CD14-positive monocyte (primary cell): Measurements from ENCODE around the gene MEIS1. TPM values are rescaled to one million over a fixed set of nuclear protein-coding genes. Genes with fewer than 3 reads are reported as not detected.

ENCODE experiments used
- DNase-seq, 3 donors: peaks; one replicate each; pipeline ENCODE4 v3.0.0-alpha.2; 2011 to 2022
- H2AFZ ChIP-seq: 2 replicates; pipeline ENCODE4 v1.6.0; 2012; ENCODE audit warnings: mild to moderate bottlenecking, low read depth, low read length, inconsistent platforms; ENCODE audit not compliant: insufficient read depth, poor library complexity, severe bottlenecking
- H3K27ac ChIP-seq, 2 donors: 1 replicate in 1 of 2; 2 replicates in 1 of 2; pipeline ENCODE4 v1.5.1; 2012 to 2013; ENCODE audit warnings: low read length in 2 of 2, control low read depth in 1 of 2, inconsistent platforms in 1 of 2, low read depth in 1 of 2, mild to moderate bottlenecking in 1 of 2
- H3K27me3 ChIP-seq, 2 donors: one replicate each; pipeline versions ENCODE4 v1.6.0 to v1.6.1; 2011 to 2013; ENCODE audit warnings: low read length in 2 of 2; ENCODE audit not compliant: control insufficient read depth in 2 of 2, insufficient read depth in 2 of 2
- H3K36me3 ChIP-seq, 2 donors: replicated peaks in 1 of 2; 1 replicate in 1 of 2; 2 replicates in 1 of 2; pipeline versions ENCODE4 v1.5.1 to v1.6.1; 2012 to 2013; ENCODE audit warnings: low read length in 2 of 2, control low read depth in 1 of 2, inconsistent platforms in 1 of 2, mild to moderate bottlenecking in 1 of 2; ENCODE audit not compliant: insufficient read depth in 2 of 2, control insufficient read depth in 1 of 2
- H3K4me1 ChIP-seq, 2 donors: 1 replicate in 1 of 2; 2 replicates in 1 of 2; pipeline versions ENCODE4 v1.5.1 to v1.6.1; 2012 to 2013; ENCODE audit warnings: low read length in 2 of 2, control low read depth in 1 of 2, inconsistent platforms in 1 of 2, mild to moderate bottlenecking in 1 of 2, moderate library complexity in 1 of 2; ENCODE audit not compliant: insufficient read depth in 2 of 2, control insufficient read depth in 1 of 2
- H3K4me2 ChIP-seq: replicated peaks from 2 replicates; pipeline ENCODE3; 2012; ENCODE audit warnings: low read length, moderate library complexity, mild to moderate bottlenecking; ENCODE audit not compliant: poor library complexity, severe bottlenecking; ENCODE audit errors: extremely low read depth
- H3K4me3 ChIP-seq, 3 experiments: fragments of 200-600 bp in 1 of 3; sonication (generic) in 1 of 3; replicated peaks in 1 of 3; 1 replicate in 2 of 3; 2 replicates in 1 of 3; pipeline ENCODE4 v1.5.1; 2011 to 2013; ENCODE audit warnings: low read length in 3 of 3, mild to moderate bottlenecking in 3 of 3, control low read depth in 2 of 3, low read depth in 2 of 3, inconsistent platforms in 1 of 3, moderate library complexity in 1 of 3
- H3K79me2 ChIP-seq: 2 replicates; pipeline ENCODE4 v1.6.0; 2012; ENCODE audit warnings: mild to moderate bottlenecking, control low read depth, inconsistent platforms, low read length, moderate library complexity; ENCODE audit not compliant: insufficient read depth
- H3K9ac ChIP-seq: 2 replicates; pipeline ENCODE4 v1.6.0; 2017; ENCODE audit warnings: low read length, mild to moderate bottlenecking; ENCODE audit not compliant: insufficient read depth, poor library complexity, severe bottlenecking
- H3K9me3 ChIP-seq, 2 donors: replicated peaks in 1 of 2; 1 replicate in 1 of 2; 2 replicates in 1 of 2; pipeline versions ENCODE4 v1.5.1 to v1.6.1; 2012 to 2013; ENCODE audit warnings: low read length in 2 of 2, control low read depth in 1 of 2; ENCODE audit not compliant: control insufficient read depth in 1 of 2, insufficient read depth in 1 of 2
- H4K20me1 ChIP-seq: 2 replicates; pipeline ENCODE4 v1.6.0; 2012; ENCODE audit warnings: mild to moderate bottlenecking, low read length, control low read depth, moderate library complexity; ENCODE audit not compliant: insufficient read depth
- H3K27ac Mint-ChIP-seq, 7 donors: one replicate each; pipeline ENCODE4 v1.8.0; 2020; ENCODE audit warnings: mild to moderate bottlenecking in 7 of 7, mixed read lengths in 7 of 7, moderate library complexity in 6 of 7, inconsistent platforms in 2 of 7
- H3K27me3 Mint-ChIP-seq, 3 donors: one replicate each; pipeline ENCODE4 v1.8.0; 2021 to 2022; ENCODE audit warnings: low read depth in 3 of 3, mild to moderate bottlenecking in 3 of 3, mixed read lengths in 3 of 3, moderate library complexity in 3 of 3, inconsistent platforms in 1 of 3
- H3K36me3 Mint-ChIP-seq, 2 donors: one replicate each; pipeline ENCODE4 v1.8.0; 2020; ENCODE audit warnings: mixed read lengths in 2 of 2, inconsistent platforms in 1 of 2, mild to moderate bottlenecking in 1 of 2
- H3K4me1 Mint-ChIP-seq: one replicate; pipeline ENCODE4 v1.8.0; 2020; ENCODE audit warnings: mild to moderate bottlenecking, mixed read lengths
- H3K4me3 Mint-ChIP-seq, 2 donors: one replicate each; pipeline ENCODE4 v1.8.0; 2020; ENCODE audit warnings: mild to moderate bottlenecking in 2 of 2, mixed read lengths in 2 of 2, moderate library complexity in 1 of 2
- H3K9me3 Mint-ChIP-seq, 7 donors: one replicate each; pipeline ENCODE4 v1.8.0; 2020 to 2022; ENCODE audit warnings: mixed read lengths in 7 of 7, mild to moderate bottlenecking in 6 of 7, moderate library complexity in 6 of 7, inconsistent platforms in 2 of 7
- WGBS: methylation state at CpG from one replicate; pipeline ENCODE4 v1.1.5; 2013; ENCODE audit warnings: missing lambda C conversion rate; ENCODE audit not compliant: insufficient coverage; 5-methylcytosine and 5-hydroxymethylcytosine counted together
- intact Hi-C, 2 donors: fragments of 100-400 bp; cut with micrococcal nuclease; formaldehyde crosslinking; loops; one replicate each; pipeline versions ENCODE4 v1.15.0 to v1.15.1; 2023
- polyA plus RNA-seq, 3 donors: library from polyadenylated mRNA; depleted of rRNA in 1 of 3; unstranded in 2 of 3; stranded (reverse) in 1 of 3; fragments of 300-500 nt in 2 of 3; fragments of >200 nt in 1 of 3; fragmentation: Illumina TruSeq in 2 of 3; gene quantifications; 1 replicate in 2 of 3; 2 replicates in 1 of 3; pipeline ENCODE4 v1.2.3, GENCODE V29; 2012 to 2021
- TF ChIP-seq, protein P1 (sequence below): fragments of 200-600 bp; IDR thresholded peaks from one replicate; pipeline ENCODE4 v1.8.0; 2022; ENCODE audit warnings: antibody characterized with exemption, mild to moderate bottlenecking

Gene MEIS1
- polyA plus RNA-seq, 3 donors = 0.09 to 0.40 TPM; not detected in 1

GRCh38 chr2:66574701-66575624 is 140.0 kb downstream of the MEIS1 start:
- H3K4me3 ChIP-seq = peak overlapping the region in 2 of 3 experiments; percentile 11 to 64
- H3K4me1 ChIP-seq = peaks cover 30 to 34% of the 10 kb centered on the region in 2 donors
- H3K9me3 Mint-ChIP-seq = peaks cover 0 to 15% (median 8%) of the 10 kb centered on the region in 7 donors
- H2AFZ ChIP-seq = no peak overlapping the region
- no peak overlapping the region for H3K27ac ChIP-seq
- H3K27ac Mint-ChIP-seq = no peak overlapping the region
- no peaks in the 10 kb centered on the region for H3K79me2 ChIP-seq
- H3K9me3 ChIP-seq = peaks cover 0 to 26% of the 10 kb centered on the region in 2 donors
- H3K4me2 ChIP-seq = peak overlapping the region; percentile 66
- peak overlapping the region; percentile 17 for H3K9ac ChIP-seq
- 0% methylated on average over 12 of the region's 35 CpGs for WGBS
- peak overlapping the region; percentile 65 to 89 for H3K4me3 Mint-ChIP-seq
- intact Hi-C loops = loop anchor here (5.0 to 10.0 kb wide), 2 partner anchors 140 to 143 kb away; partner anchors contain the start of gene MEIS1 (in 1 of the 2)
- no peaks in the 10 kb centered on the region for H4K20me1 ChIP-seq
- TF ChIP-seq, protein P1, sequence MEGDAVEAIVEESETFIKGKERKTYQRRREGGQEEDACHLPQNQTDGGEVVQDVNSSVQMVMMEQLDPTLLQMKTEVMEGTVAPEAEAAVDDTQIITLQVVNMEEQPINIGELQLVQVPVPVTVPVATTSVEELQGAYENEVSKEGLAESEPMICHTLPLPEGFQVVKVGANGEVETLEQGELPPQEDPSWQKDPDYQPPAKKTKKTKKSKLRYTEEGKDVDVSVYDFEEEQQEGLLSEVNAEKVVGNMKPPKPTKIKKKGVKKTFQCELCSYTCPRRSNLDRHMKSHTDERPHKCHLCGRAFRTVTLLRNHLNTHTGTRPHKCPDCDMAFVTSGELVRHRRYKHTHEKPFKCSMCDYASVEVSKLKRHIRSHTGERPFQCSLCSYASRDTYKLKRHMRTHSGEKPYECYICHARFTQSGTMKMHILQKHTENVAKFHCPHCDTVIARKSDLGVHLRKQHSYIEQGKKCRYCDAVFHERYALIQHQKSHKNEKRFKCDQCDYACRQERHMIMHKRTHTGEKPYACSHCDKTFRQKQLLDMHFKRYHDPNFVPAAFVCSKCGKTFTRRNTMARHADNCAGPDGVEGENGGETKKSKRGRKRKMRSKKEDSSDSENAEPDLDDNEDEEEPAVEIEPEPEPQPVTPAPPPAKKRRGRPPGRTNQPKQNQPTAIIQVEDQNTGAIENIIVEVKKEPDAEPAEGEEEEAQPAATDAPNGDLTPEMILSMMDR = no peak
- peak in 2 of 3 donors; percentile 12 to 56 for DNase-seq
- peaks cover 63 to 69% of the 10 kb centered on the region in 2 donors for H3K27me3 ChIP-seq
- peaks cover 25 to 63% (median 35%) of the 10 kb centered on the region in 3 donors for H3K27me3 Mint-ChIP-seq
- H3K4me1 Mint-ChIP-seq = peaks cover 33% of the 10 kb centered on the region
- H3K36me3 Mint-ChIP-seq = peaks cover 0 to 2% of the 10 kb centered on the region in 2 donors
- H3K36me3 ChIP-seq = no peaks in the 10 kb centered on the region

DNA sequence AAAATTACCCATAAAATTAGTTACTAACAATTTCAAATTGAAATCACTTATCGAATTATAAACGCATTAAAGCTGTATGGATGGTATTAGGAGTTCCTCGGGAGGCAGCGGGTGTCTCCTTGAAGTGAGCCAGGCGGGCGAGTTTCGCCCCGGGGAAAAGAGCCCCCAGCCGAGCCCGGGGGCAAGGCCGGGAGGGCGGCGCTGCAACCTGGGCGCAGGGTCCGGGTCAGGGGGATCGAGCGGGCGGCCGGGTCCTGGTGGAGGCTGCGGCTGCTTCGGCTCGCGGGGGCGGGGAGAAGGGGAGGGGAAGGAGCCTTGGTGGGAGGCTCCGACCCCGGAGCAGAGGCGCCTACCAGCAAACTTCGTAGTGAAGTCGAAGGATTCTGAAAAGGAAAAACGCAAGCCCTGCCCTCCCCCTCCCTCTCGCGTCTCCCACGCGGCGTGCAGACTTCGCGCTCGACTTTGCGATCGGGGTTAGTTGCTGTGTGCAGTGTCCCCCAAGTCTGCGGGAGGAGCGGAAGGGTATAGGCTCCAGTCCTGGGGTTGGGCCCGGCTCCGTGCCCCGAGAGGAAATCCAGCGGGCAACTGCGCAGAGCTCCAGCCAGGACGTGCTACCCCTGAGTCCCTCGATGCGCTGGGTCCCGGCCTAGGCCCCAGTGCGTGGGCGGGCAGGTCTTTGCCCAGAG is 140.8 kb downstream of the MEIS1 start:
- TF ChIP-seq, protein P1 = no peak
- H3K27ac ChIP-seq = no peak overlapping the region
- peak overlapping the region in 1 of 3 experiments; percentile 64 for H3K4me3 ChIP-seq
- H3K4me2 ChIP-seq = peak overlapping the region; percentile 66
- H3K27ac Mint-ChIP-seq = no peak overlapping the region
- H3K9me3 Mint-ChIP-seq = peaks cover 0 to 15% (median 8%) of the 10 kb centered on the region in 7 donors
- peaks cover 0 to 26% of the 10 kb centered on the region in 2 donors for H3K9me3 ChIP-seq
- no peaks in the 10 kb centered on the region for H3K36me3 ChIP-seq
- H3K4me1 Mint-ChIP-seq = peaks cover 35% of the 10 kb centered on the region
- no peaks in the 10 kb centered on the region for H3K79me2 ChIP-seq
- WGBS = 2% methylated on average over 40 of the region's 53 CpGs
- H2AFZ ChIP-seq = no peak overlapping the region
- peaks cover 0 to 2% of the 10 kb centered on the region in 2 donors for H3K36me3 Mint-ChIP-seq
- H3K4me1 ChIP-seq = peaks cover 30 to 34% of the 10 kb centered on the region in 2 donors
- peaks cover 71 to 77% of the 10 kb centered on the region in 2 donors for H3K27me3 ChIP-seq
- peak overlapping the region; percentile 17 for H3K9ac ChIP-seq
- H3K27me3 Mint-ChIP-seq = peaks cover 25 to 64% (median 35%) of the 10 kb centered on the region in 3 donors
- DNase-seq = no peak
- H3K4me3 Mint-ChIP-seq = peak overlapping the region; percentile 65 to 89
- H4K20me1 ChIP-seq = no peaks in the 10 kb centered on the region
- intact Hi-C loops = loop anchor here (5.0 to 10.0 kb wide), 2 partner anchors 141 to 143 kb away; partner anchors contain the start of gene MEIS1 (in 1 of the 2)
